H1 (cell line): ENCODE measurements around the gene PAX5. TPM values are rescaled to one million over a fixed set of nuclear protein-coding genes. Genes with fewer than 3 reads are reported as not detected.

Experiments
- CTCF ChIA-PET: fragments of 300-600 bp; sonication (Branson Sonifier 250); formaldehyde crosslinking; loops from one replicate; lab custom pipeline; 2021; ENCODE audit not compliant: partially characterized antibody; lab: Charles Lee
- POLR2A ChIA-PET: fragments of 300-600 bp; sonication (Branson Sonifier 250); formaldehyde crosslinking; loops from one replicate; lab custom pipeline; 2021; ENCODE audit warnings: inconsistent platforms; ENCODE audit not compliant: partially characterized antibody; lab: Charles Lee
- DNase-seq, 2 experiments: peaks; one replicate each; pipeline versions ENCODE4 v3.0.0 to v3.0.0-alpha.2; 2010 to 2022; ENCODE audit warnings: low spot score in 2 of 2, low read depth in 1 of 2, mixed read lengths in 1 of 2
- FAIRE-seq: peaks from 2 replicates; lab custom pipeline; 2011; peaks lifted over from hg19 to GRCh38; lab: Jason Lieb, UNC
- H2AFZ ChIP-seq: 2 replicates; pipeline ENCODE4 v1.8.1; 2012; ENCODE audit warnings: low read length, inconsistent platforms
- H2AK5ac ChIP-seq: 2 replicates; pipeline ENCODE4 v1.6.1; 2013; ENCODE audit warnings: low read depth, low read length
- H2BK120ac ChIP-seq: replicated peaks from 2 replicates; pipeline ENCODE3; 2013; ENCODE audit warnings: low read depth, low read length, inconsistent platforms
- H2BK12ac ChIP-seq: 2 replicates; pipeline ENCODE4 v1.6.1; 2013; ENCODE audit warnings: low read depth, low read length
- H2BK15ac ChIP-seq: 2 replicates; pipeline ENCODE4 v1.6.1; 2013; ENCODE audit warnings: low read length
- H2BK20ac ChIP-seq: 2 replicates; pipeline ENCODE4 v1.6.1; 2013; ENCODE audit warnings: low read length
- H2BK5ac ChIP-seq: 2 replicates; pipeline ENCODE4 v1.6.1; 2013; ENCODE audit warnings: low read depth, low read length
- H3K14ac ChIP-seq: 2 replicates; pipeline ENCODE4 v1.6.1; 2013; ENCODE audit warnings: inconsistent platforms; ENCODE audit not compliant: insufficient read length
- H3K18ac ChIP-seq: 2 replicates; pipeline ENCODE4 v1.6.1; 2013; ENCODE audit warnings: low read length; ENCODE audit errors: extremely low read depth
- H3K23ac ChIP-seq: 2 replicates; pipeline ENCODE4 v1.6.1; 2013; ENCODE audit warnings: inconsistent platforms; ENCODE audit not compliant: insufficient read length
- H3K23me2 ChIP-seq: 2 replicates; pipeline ENCODE4 v1.6.1; 2013; ENCODE audit warnings: low read depth, low read length
- H3K27ac ChIP-seq: 2 replicates; pipeline ENCODE4 v1.6.1; 2011; ENCODE audit warnings: low read depth, low read length, inconsistent platforms
- H3K27me3 ChIP-seq, 4 experiments: replicated peaks in 1 of 4; 1 replicate in 1 of 4; 2 replicates in 3 of 4; pipeline versions ENCODE4 v1.6.1 to v1.8.1; 2011 to 2013; ENCODE audit warnings: low read length in 3 of 4, mild to moderate bottlenecking in 3 of 4, inconsistent platforms in 2 of 4, mixed read lengths in 2 of 4, moderate library complexity in 1 of 4; ENCODE audit not compliant: control insufficient read depth in 3 of 4, insufficient read depth in 3 of 4; ENCODE audit errors: extremely low read depth in 1 of 4
- H3K36me3 ChIP-seq, 4 experiments: 2 replicates each; pipeline versions ENCODE4 v1.6.1 to v1.8.1; 2011 to 2013; ENCODE audit warnings: mild to moderate bottlenecking in 4 of 4, low read length in 3 of 4, moderate library complexity in 2 of 4, control low read depth in 1 of 4, inconsistent platforms in 1 of 4; ENCODE audit not compliant: insufficient read depth in 4 of 4, control insufficient read depth in 2 of 4
- H3K4ac ChIP-seq: replicated peaks from 2 replicates; pipeline ENCODE3; 2013; ENCODE audit warnings: low read length, low read depth, mixed read lengths, inconsistent platforms; ENCODE audit not compliant: insufficient read length
- H3K4me1 ChIP-seq, 4 experiments: replicated peaks in 1 of 4; 1 replicate in 1 of 4; 2 replicates in 3 of 4; pipeline versions ENCODE4 v1.6.1 to v1.8.1; 2011 to 2013; ENCODE audit warnings: low read length in 3 of 4, inconsistent platforms in 2 of 4, mixed read lengths in 1 of 4; ENCODE audit not compliant: insufficient read depth in 4 of 4, control insufficient read depth in 3 of 4
- H3K4me2 ChIP-seq, 2 experiments: 2 replicates each; pipeline versions ENCODE4 v1.6.1 to v1.8.1; 2011 to 2013; ENCODE audit warnings: low read depth in 2 of 2, low read length in 2 of 2, control low read depth in 1 of 2, inconsistent platforms in 1 of 2, mild to moderate bottlenecking in 1 of 2; ENCODE audit not compliant: insufficient read depth in 1 of 2
- H3K4me3 ChIP-seq, 4 experiments: fragments of 200-600, 300-600 bp in 1 of 4; sonication (generic), shearing (Covaris generic), sonication (Bioruptor Twin) in 1 of 4; 2 replicates each; pipeline versions ENCODE4 v1.5.1 to v1.8.1; 2011 to 2016; ENCODE audit warnings: low read length in 4 of 4, low read depth in 3 of 4, control low read depth in 2 of 4, inconsistent platforms in 2 of 4, mild to moderate bottlenecking in 2 of 4, mixed read lengths in 1 of 4, moderate library complexity in 1 of 4; ENCODE audit not compliant: insufficient read depth in 2 of 4; ENCODE audit errors: extremely low read depth in 1 of 4
- H3K56ac ChIP-seq: replicated peaks from 2 replicates; pipeline ENCODE3; 2013; ENCODE audit warnings: low read depth, mild to moderate bottlenecking, mixed read lengths, low read length, inconsistent platforms; ENCODE audit not compliant: insufficient read length
- H3K79me1 ChIP-seq: 2 replicates; pipeline ENCODE4 v1.6.1; 2013; ENCODE audit warnings: low read depth, low read length, control low read depth
- H3K79me2 ChIP-seq, 2 experiments: 2 replicates each; pipeline versions ENCODE4 v1.6.1 to v1.8.1; 2012 to 2013; ENCODE audit warnings: low read length in 2 of 2, mild to moderate bottlenecking in 2 of 2, inconsistent platforms in 1 of 2; ENCODE audit not compliant: insufficient read depth in 2 of 2, control insufficient read depth in 1 of 2
- H3K9ac ChIP-seq, 4 experiments: replicated peaks in 1 of 4; 1 replicate in 1 of 4; 2 replicates in 3 of 4; pipeline versions ENCODE4 v1.6.1 to v1.8.1; 2011 to 2013; ENCODE audit warnings: low read depth in 3 of 4, low read length in 3 of 4, control low read depth in 2 of 4, mild to moderate bottlenecking in 2 of 4, moderate library complexity in 2 of 4, inconsistent platforms in 1 of 4; ENCODE audit errors: extremely low read depth in 1 of 4
- H3K9me3 ChIP-seq, 2 experiments: 2 replicates each; pipeline versions ENCODE4 v1.6.1 to v1.8.1; 2012 to 2013; ENCODE audit warnings: mild to moderate bottlenecking in 2 of 2, moderate library complexity in 2 of 2, control low read depth in 1 of 2, inconsistent platforms in 1 of 2, low read depth in 1 of 2, low read length in 1 of 2, mixed read lengths in 1 of 2; ENCODE audit not compliant: insufficient read depth in 2 of 2
- H4K20me1 ChIP-seq, 2 experiments: replicated peaks in 1 of 2; 2 replicates each; pipeline versions ENCODE3 to v1.8.1; 2011 to 2013; ENCODE audit warnings: inconsistent platforms in 2 of 2, low read length in 2 of 2, mild to moderate bottlenecking in 1 of 2; ENCODE audit not compliant: insufficient read depth in 2 of 2, control insufficient read depth in 1 of 2
- H4K5ac ChIP-seq: 2 replicates; pipeline ENCODE4 v1.6.1; 2013; ENCODE audit warnings: low read length, low read depth, mixed read lengths, inconsistent platforms; ENCODE audit not compliant: insufficient read length
- H4K8ac ChIP-seq: 2 replicates; pipeline ENCODE4 v1.8.0; 2013; ENCODE audit warnings: mild to moderate bottlenecking, moderate library complexity, low read length, inconsistent platforms; ENCODE audit not compliant: insufficient read depth; ENCODE audit errors: extremely low read depth
- H4K91ac ChIP-seq: replicated peaks from 2 replicates; pipeline ENCODE3; 2013; ENCODE audit warnings: low read length, mixed read lengths, inconsistent platforms; ENCODE audit not compliant: insufficient read length
- BACH1 ChIP-seq: IDR thresholded peaks from 2 replicates; pipeline ENCODE4 v1.6.1; 2012; ENCODE audit warnings: low read length, improper control_type of control experiment
- BRCA1 ChIP-seq: IDR thresholded peaks from 2 replicates; pipeline ENCODE4 v1.6.1; 2012; ENCODE audit warnings: low read depth, low read length, improper control_type of control experiment
- CHD2 ChIP-seq: IDR thresholded peaks from 2 replicates; pipeline ENCODE4 v1.6.1; 2012; ENCODE audit warnings: low read length, improper control_type of control experiment
- EGR1 ChIP-seq: IDR thresholded peaks from 2 replicates; pipeline ENCODE4 v1.6.1; 2011; ENCODE audit warnings: low read depth, low read length, borderline replicate concordance
- HDAC2 ChIP-seq, 2 experiments: fragments of 300-600 bp in 1 of 2; sonication (generic) in 1 of 2; IDR thresholded peaks; 2 replicates each; pipeline ENCODE4 v1.6.1; 2011 to 2012; ENCODE audit warnings: low read depth in 2 of 2, low read length in 2 of 2, mild to moderate bottlenecking in 2 of 2, moderate library complexity in 2 of 2, borderline replicate concordance in 1 of 2, inconsistent platforms in 1 of 2
- KDM1A ChIP-seq: fragments of 200-600, 300-600 bp; sonication (generic); IDR thresholded peaks from 2 replicates; pipeline ENCODE4 v1.7.1; 2016; ENCODE audit warnings: mild to moderate bottlenecking, low read length, borderline replicate concordance
- NANOG ChIP-seq: IDR thresholded peaks from 2 replicates; pipeline ENCODE4 v1.6.1; 2011; ENCODE audit warnings: low read length, low read depth, mild to moderate bottlenecking, inconsistent platforms; ENCODE audit not compliant: insufficient read depth, poor library complexity, severe bottlenecking
- PHF8 ChIP-seq: fragments of 200-600 bp; sonication (generic); conservative IDR thresholded peaks from 2 replicates; pipeline ENCODE4 v1.7.1; 2012; ENCODE audit warnings: low read depth, mild to moderate bottlenecking, inconsistent platforms, low read length, moderate library complexity
- RNF2 ChIP-seq: fragments of 200-900, 300-1000 bp; sonication (generic); IDR thresholded peaks from 2 replicates; pipeline ENCODE4 v1.7.1; 2016; ENCODE audit warnings: borderline replicate concordance, low read depth, mild to moderate bottlenecking, antibody characterized with exemption, low read length; ENCODE audit not compliant: poor library complexity, severe bottlenecking; ENCODE audit errors: missing control alignments
- WGBS, 2 experiments: shearing (Covaris generic) in 1 of 2; methylation state at CpG; one replicate each; pipeline versions ENCODE4 v1.1.6 to v1.1.7; 2013 to 2015; ENCODE audit warnings: low lambda C conversion rate in 2 of 2, mixed read lengths in 2 of 2, inconsistent platforms in 1 of 2, low coverage in 1 of 2, missing lambda C conversion rate in 1 of 2; ENCODE audit not compliant: insufficient replicate concordance in 2 of 2, insufficient coverage in 1 of 2, insufficient read length in 1 of 2; ENCODE audit errors: extremely low coverage in 1 of 2, missing lambda C conversion rate in 1 of 2; 5-methylcytosine and 5-hydroxymethylcytosine counted together
- polyA plus RNA-seq, 7 experiments: library from polyadenylated mRNA; depleted of rRNA in 3 of 7; stranded (reverse) in 5 of 7; unstranded in 2 of 7; fragments of >200 nt in 5 of 7; fragments of 200-250 nt in 2 of 7; gene quantifications; 1 replicate in 5 of 7; 2 replicates in 1 of 7; 4 replicates in 1 of 7; pipeline versions ENCODE4 v1.2.1 to v1.2.3, GENCODE V29; 2011 to 2013; ENCODE audit warnings: missing spikeins in 2 of 7, mixed read lengths in 2 of 7
- total RNA-seq: library from RNA; stranded (reverse); fragmentation: NEBNext Ultra II Directional; extraction: Animal tissue kit (Norgen Biotek cat#: 25700); gene quantifications from 2 replicates; pipeline ENCODE4 v1.2.1, GENCODE V29; 2021
- TF ChIP-seq, protein P1 (sequence below): IDR thresholded peaks from 2 replicates; pipeline ENCODE4 v1.6.1; 2011; ENCODE audit warnings: low read depth, mild to moderate bottlenecking, low read length; ENCODE audit not compliant: insufficient read depth
- TF ChIP-seq, protein P2 (sequence below): IDR thresholded peaks from 2 replicates; pipeline ENCODE4 v1.6.1; 2012; ENCODE audit warnings: inconsistent platforms

The PAX5 gene
- total and polyA plus RNA-seq, 2 of the 8 experiments (the other 6 are each of a cell fraction or from before 2014, with no cell fraction given): 0.29 to 0.43 TPM

DNA sequence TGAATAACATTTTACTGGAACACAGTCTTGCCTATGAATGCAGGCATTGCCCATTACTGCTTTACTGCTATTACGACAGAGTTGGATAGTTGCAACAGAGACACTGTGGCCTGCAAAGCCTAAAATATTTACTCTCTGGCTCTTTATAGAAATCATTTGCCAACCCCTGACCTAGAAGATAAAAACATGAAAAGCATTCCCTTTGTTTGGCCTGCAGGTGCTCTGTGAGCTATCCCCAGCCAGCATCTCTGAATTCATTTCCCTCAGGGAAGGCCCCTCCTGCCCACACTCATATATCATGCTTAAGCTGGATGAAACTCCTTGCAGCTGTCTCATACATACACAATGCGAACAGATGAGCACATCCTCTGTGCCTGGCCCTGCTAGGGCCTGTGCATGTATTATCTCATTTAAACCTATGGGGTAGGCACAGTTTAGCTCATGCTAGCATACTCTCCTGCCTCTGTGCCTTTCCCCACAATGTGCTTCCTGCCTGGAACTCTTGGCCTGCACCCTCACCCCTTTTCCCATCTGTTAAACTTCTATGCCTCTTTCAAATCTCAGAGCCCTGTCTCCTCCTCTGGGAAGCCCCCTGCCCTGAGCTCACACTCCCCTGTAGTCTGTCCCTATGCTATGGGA is 193.1 kb downstream of the PAX5 start:
- no peak overlapping the region for H3K23ac ChIP-seq
- H2BK15ac ChIP-seq: no peak overlapping the region
- H3K9me3 ChIP-seq: no peaks in the 10 kb centered on the region
- H2BK12ac ChIP-seq: no peak overlapping the region
- no peaks in the 10 kb centered on the region for H3K79me2 ChIP-seq
- no peak overlapping the region for H3K27ac ChIP-seq
- H3K36me3 ChIP-seq: no peaks in the 10 kb centered on the region
- H2BK120ac ChIP-seq: no peak overlapping the region
- ChIA-PET POLR2A (no interaction called here), CTCF (interaction anchor here (0.9 to 8.8 kb wide), 8 partner anchors 10 to 128 kb away, joined by 3 to 69 read pairs (median 5); no protein-coding TSS in a partner anchor)
- no peak overlapping the region for H3K14ac ChIP-seq
- no peak for DNase-seq
- H4K20me1 ChIP-seq: peaks cover 0 to 3% of the 10 kb centered on the region in 2 experiments
- H3K79me1 ChIP-seq: no peaks in the 10 kb centered on the region
- H4K5ac ChIP-seq: no peak overlapping the region
- H3K4me3 ChIP-seq: no peak overlapping the region
- no peak overlapping the region for H2AFZ ChIP-seq
- H3K4me1 ChIP-seq: peaks cover 2 to 21% (median 12%) of the 10 kb centered on the region in 4 experiments
- no peak overlapping the region for H3K9ac ChIP-seq
- H3K23me2 ChIP-seq: peaks cover 3% of the 10 kb centered on the region
- H3K4me2 ChIP-seq: no peak overlapping the region
- no peak for FAIRE-seq
- 85% methylated on average over 2 of the region's 2 CpGs; no CpG with 5 or more reads in 1 of the 2 experiments for WGBS, 2 experiments
- H2AK5ac ChIP-seq: no peak overlapping the region
- H2BK20ac ChIP-seq: no peak overlapping the region
- no peak overlapping the region for H4K91ac ChIP-seq
- no peak overlapping the region; the same call in 1 of the 2 replicates for H3K18ac ChIP-seq
- H3K4ac ChIP-seq: no peak overlapping the region
- no peaks in the 10 kb centered on the region; a peak in 1 of 7 replicates for H3K27me3 ChIP-seq
- H4K8ac ChIP-seq: no peak overlapping the region
- H2BK5ac ChIP-seq: 0 out of 2 replicates have a peak overlapping the region, but pooled peaks have one; percentile 54
- no peak overlapping the region for H3K56ac ChIP-seq
- TF ChIP-seq KDM1A: no peak
- TF ChIP-seq RNF2: no peak
- no peak for TF ChIP-seq EGR1
- no peak for TF ChIP-seq HDAC2 (IDR thresholded peaks at IDR 0.05; ENCODE audit: borderline replicate concordance in 1 of 2, low read depth in 2 of 2, low read length in 2 of 2)
- TF ChIP-seq, protein P1, sequence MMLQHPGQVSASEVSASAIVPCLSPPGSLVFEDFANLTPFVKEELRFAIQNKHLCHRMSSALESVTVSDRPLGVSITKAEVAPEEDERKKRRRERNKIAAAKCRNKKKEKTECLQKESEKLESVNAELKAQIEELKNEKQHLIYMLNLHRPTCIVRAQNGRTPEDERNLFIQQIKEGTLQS: no peak
- no peak for TF ChIP-seq PHF8
- no peak for TF ChIP-seq NANOG
- no peak for TF ChIP-seq CHD2
- TF ChIP-seq, protein P2, sequence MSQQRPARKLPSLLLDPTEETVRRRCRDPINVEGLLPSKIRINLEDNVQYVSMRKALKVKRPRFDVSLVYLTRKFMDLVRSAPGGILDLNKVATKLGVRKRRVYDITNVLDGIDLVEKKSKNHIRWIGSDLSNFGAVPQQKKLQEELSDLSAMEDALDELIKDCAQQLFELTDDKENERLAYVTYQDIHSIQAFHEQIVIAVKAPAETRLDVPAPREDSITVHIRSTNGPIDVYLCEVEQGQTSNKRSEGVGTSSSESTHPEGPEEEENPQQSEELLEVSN: no peak
- no peak for TF ChIP-seq BRCA1
- no peak for TF ChIP-seq BACH1
